ENCODE data around the gene PPP6C.
"Not testable (repeated sequence)": the region's sequence is repeated elsewhere in the genome, so short reads cannot be mapped to it uniquely, and the experiment has no call there.

PPP6C gene

DNA sequence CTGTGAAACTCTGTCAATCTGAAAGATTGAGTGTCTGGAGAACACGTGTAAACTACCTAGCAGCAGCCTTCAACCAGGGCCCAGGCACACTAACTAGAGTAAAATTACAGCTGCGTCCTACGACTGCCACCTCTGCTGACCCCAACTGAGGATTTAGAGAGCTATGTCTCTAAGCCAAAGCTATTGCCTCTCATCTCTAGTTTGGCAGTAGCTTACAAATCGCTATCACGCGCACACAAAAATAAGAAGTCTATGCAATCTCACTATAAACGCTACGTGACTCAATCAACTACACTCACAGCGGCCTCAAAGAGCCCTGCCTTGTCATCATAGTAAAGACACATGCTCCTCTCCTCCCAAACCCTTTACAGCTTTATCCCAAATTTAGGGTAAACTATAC lies 8.7 kb downstream of the PPP6C start:
- no peak overlapping the region for H3K9ac ChIP-seq (ENCODE audit: low read depth, low read length)
- H3K27ac ChIP-seq (ENCODE audit: low read depth, low read length): no peak overlapping the region
- no peaks in the 10 kb centered on the region for H3K36me3 ChIP-seq (ENCODE audit: control insufficient read depth, insufficient read depth, low read length)
- no peaks in the 10 kb centered on the region for H3K27me3 ChIP-seq (ENCODE audit: control insufficient read depth, insufficient read depth, low read length)
- peaks cover 4% of the 10 kb centered on the region; the same call in 1 of the 2 replicates for H3K4me1 ChIP-seq (ENCODE audit: control insufficient read depth, insufficient read depth, low read length)
- H3K4me3 ChIP-seq (ENCODE audit: low read depth, low read length): no peak overlapping the region
- H3K9me3 ChIP-seq (ENCODE audit: control insufficient read depth, insufficient read depth, low read length): no peaks in the 10 kb centered on the region

DNA sequence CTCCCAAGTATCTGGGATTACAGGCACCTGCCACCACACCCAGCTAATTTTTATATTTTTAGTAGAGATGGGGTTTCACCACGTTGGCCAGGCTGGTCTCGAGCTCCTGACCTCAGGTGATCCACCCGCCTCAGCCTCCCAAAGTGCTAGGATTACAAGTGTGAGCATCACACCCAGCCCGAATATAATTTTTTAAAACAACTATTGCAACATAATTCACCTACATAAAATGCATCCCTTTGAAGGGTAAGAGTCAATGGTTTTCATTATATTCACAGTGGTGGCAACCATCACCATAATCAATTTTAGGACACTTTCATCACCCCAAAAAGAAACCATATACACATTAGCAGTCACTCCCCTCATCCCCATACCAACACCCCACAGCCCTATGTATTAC lies 9.8 kb downstream of the PPP6C start:
- H3K4me1 ChIP-seq (ENCODE audit: control insufficient read depth, insufficient read depth, low read length); H3K9me3 ChIP-seq (ENCODE audit: control insufficient read depth, insufficient read depth, low read length); H3K9ac ChIP-seq (ENCODE audit: low read depth, low read length); H3K27ac ChIP-seq (ENCODE audit: low read depth, low read length); H3K4me3 ChIP-seq (ENCODE audit: low read depth, low read length); H3K36me3 ChIP-seq (ENCODE audit: control insufficient read depth, insufficient read depth, low read length); H3K27me3 ChIP-seq (ENCODE audit: control insufficient read depth, insufficient read depth, low read length): not testable (repeated sequence)

DNA sequence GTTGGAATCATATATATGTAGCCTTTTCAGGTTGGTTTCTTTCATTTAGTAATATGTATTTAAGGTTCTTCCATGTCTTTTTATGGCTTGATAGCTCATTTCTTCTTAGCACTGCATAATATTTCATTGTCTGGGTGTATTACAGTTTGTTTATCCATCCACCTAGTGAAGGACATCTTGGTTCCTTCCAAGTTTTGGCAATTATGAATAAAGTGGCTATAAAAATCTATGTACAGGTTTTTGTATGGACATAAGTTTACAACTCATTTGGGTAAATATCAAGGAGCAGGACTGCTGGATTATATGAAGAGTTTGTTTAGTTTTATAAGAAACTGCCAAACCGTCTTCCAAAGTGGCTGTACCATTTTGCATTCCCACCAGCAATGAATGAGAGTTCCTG lies 11.7 kb downstream of the PPP6C start:
- Histone ChIP-seq H3K9me3 (ENCODE audit: control insufficient read depth, insufficient read depth, low read length) (no peaks in the 10 kb centered on the region), H3K27me3 (ENCODE audit: control insufficient read depth, insufficient read depth, low read length) (no peaks in the 10 kb centered on the region), H3K9ac (ENCODE audit: low read depth, low read length) (no peak overlapping the region), H3K4me1 (ENCODE audit: control insufficient read depth, insufficient read depth, low read length) (no peaks in the 10 kb centered on the region), H3K27ac (ENCODE audit: low read depth, low read length) (no peak overlapping the region), H3K4me3 (ENCODE audit: low read depth, low read length) (no peak overlapping the region), H3K36me3 (ENCODE audit: control insufficient read depth, insufficient read depth, low read length) (no peaks in the 10 kb centered on the region)

DNA sequence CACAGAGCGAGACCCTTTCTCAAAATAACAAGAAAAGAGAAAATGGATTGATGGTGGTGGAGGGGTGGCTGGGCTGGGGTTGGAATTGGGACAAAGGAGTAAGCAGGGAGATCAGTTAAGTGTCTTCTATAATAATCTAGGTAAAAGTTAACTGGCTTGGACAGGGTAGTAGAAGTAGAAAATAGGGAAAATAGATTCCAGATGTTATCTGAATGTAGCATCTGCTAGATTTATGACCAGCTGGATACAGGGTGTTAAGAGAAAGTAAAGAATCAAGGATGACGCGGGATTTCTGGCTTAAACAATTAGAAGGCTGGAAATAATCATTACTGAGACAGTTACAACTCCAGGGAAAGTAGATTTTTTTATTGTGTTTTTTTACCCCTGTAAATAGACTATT lies 13.0 kb downstream of the PPP6C start:
- no peaks in the 10 kb centered on the region for H3K4me1 ChIP-seq (ENCODE audit: control insufficient read depth, insufficient read depth, low read length)
- no peak overlapping the region for H3K4me3 ChIP-seq (ENCODE audit: low read depth, low read length)
- no peaks in the 10 kb centered on the region for H3K9me3 ChIP-seq (ENCODE audit: control insufficient read depth, insufficient read depth, low read length)
- H3K9ac ChIP-seq (ENCODE audit: low read depth, low read length): no peak overlapping the region
- no peak overlapping the region for H3K27ac ChIP-seq (ENCODE audit: low read depth, low read length)
- no peaks in the 10 kb centered on the region for H3K27me3 ChIP-seq (ENCODE audit: control insufficient read depth, insufficient read depth, low read length)
- H3K36me3 ChIP-seq (ENCODE audit: control insufficient read depth, insufficient read depth, low read length): no peaks in the 10 kb centered on the region

DNA sequence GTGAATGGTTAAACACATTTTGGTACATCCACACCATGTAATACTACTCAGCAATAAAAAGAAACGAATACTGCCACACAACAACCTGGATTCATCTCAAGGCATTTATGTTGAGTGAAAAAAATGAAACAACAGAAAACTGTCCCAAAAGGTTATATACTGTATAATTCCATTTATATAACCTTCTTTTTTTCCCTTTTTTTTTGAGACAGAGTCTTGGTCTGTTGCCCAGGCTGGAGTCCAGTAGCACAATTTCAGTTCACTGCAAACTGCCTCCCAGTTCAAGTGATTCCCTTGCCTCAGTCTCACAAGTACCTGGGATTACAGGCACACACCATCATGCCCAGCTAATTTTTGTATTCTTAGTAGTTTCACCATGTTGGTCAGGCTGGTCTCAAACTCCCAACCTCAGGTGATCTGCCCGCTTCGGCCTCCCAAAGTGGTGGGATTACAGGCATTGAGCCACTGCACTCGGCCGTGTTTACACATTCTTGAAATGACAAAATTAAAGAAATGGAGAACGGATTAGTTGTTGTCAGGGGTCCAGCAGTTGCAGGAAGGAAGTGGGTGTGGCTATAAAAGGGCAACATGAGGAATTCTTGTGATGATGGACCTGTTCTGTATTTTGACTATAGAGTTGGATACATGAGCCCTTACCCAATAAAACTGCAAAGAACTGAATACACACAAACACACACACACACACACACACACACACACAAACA lies 17.4 kb downstream of the PPP6C start:
- no peaks in the 10 kb centered on the region for H3K9me3 ChIP-seq (ENCODE audit: control insufficient read depth, insufficient read depth, low read length)
- H3K36me3 ChIP-seq (ENCODE audit: control insufficient read depth, insufficient read depth, low read length): peaks cover 25% of the 10 kb centered on the region
- no peak overlapping the region for H3K9ac ChIP-seq (ENCODE audit: low read depth, low read length)
- H3K4me1 ChIP-seq (ENCODE audit: control insufficient read depth, insufficient read depth, low read length): no peaks in the 10 kb centered on the region
- no peak overlapping the region for H3K4me3 ChIP-seq (ENCODE audit: low read depth, low read length)
- H3K27me3 ChIP-seq (ENCODE audit: control insufficient read depth, insufficient read depth, low read length): no peaks in the 10 kb centered on the region
- H3K27ac ChIP-seq (ENCODE audit: low read depth, low read length): no peak overlapping the region

DNA sequence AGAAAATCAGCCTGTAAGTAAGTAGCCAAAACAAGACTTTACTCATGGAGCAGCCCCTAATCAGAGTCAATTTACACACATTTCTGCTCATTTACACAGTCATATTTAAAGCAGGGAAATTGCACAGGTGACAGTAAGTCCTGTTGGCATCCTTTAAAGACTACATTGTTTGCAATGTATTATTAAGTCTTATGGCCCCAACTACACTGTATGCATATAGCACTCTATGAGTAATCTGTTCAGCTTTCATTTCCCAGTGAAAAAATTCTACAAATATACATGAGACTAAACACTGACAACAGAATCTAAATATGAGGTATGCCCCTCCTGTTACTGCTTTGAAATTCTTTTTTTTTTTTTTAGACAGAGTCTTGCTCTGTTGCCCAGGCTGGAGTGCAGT lies 19.7 kb downstream of the PPP6C start:
- Histone ChIP-seq H3K4me3 (ENCODE audit: low read depth, low read length) (no peak overlapping the region), H3K27ac (ENCODE audit: low read depth, low read length) (no peak overlapping the region), H3K27me3 (ENCODE audit: control insufficient read depth, insufficient read depth, low read length) (no peaks in the 10 kb centered on the region), H3K36me3 (ENCODE audit: control insufficient read depth, insufficient read depth, low read length) (peaks cover 28% of the 10 kb centered on the region), H3K4me1 (ENCODE audit: control insufficient read depth, insufficient read depth, low read length) (no peaks in the 10 kb centered on the region), H3K9me3 (ENCODE audit: control insufficient read depth, insufficient read depth, low read length) (no peaks in the 10 kb centered on the region), H3K9ac (ENCODE audit: low read depth, low read length) (no peak overlapping the region)

DNA sequence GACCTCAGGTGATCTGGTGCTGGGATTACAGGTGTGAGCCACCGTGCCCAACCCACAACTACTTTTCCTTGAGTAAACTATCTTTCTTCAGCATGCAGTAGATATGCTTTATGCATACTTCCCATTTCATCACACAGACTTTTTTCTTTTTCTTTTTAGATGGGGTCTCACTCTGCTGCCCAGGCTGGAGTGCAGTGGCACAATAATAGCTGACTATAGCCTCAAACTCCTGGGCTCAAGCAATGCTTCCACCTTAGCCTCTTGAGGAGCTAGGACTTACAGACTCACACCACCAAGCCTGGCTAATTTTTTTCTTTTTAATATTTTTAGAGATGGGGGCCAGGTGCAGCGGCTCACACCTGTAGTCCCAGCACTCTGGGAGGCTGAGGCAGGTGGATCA lies 22.8 kb downstream of the PPP6C start:
- H3K27ac ChIP-seq (ENCODE audit: low read depth, low read length): no peak overlapping the region
- H3K27me3 ChIP-seq (ENCODE audit: control insufficient read depth, insufficient read depth, low read length): no peaks in the 10 kb centered on the region
- H3K4me1 ChIP-seq (ENCODE audit: control insufficient read depth, insufficient read depth, low read length): no peaks in the 10 kb centered on the region
- H3K36me3 ChIP-seq (ENCODE audit: control insufficient read depth, insufficient read depth, low read length): peaks cover 28% of the 10 kb centered on the region
- H3K9ac ChIP-seq (ENCODE audit: low read depth, low read length): no peak overlapping the region
- H3K4me3 ChIP-seq (ENCODE audit: low read depth, low read length): no peak overlapping the region
- H3K9me3 ChIP-seq (ENCODE audit: control insufficient read depth, insufficient read depth, low read length): no peaks in the 10 kb centered on the region

DNA sequence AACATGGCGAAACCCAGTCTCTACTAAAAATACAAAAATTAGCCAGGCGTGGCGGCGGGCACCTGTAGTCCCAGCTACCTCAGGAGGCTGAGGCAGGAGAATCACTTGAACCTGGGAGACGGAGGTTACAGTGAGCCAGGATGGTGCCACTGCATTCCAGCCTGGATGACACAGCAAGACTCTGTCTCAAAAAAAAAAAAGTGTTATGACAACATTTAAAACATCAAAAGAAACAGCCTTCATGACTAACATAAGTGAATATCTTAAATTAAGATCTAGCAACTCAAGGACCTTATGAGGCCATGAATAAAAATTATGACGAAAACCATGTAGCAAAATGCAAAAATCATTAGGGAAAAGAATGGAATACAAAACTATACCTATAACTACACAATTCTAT lies 26.7 kb downstream of the PPP6C start:
- H3K4me1 ChIP-seq (ENCODE audit: control insufficient read depth, insufficient read depth, low read length); H3K27ac ChIP-seq (ENCODE audit: low read depth, low read length); H3K36me3 ChIP-seq (ENCODE audit: control insufficient read depth, insufficient read depth, low read length): not testable (repeated sequence)

DNA sequence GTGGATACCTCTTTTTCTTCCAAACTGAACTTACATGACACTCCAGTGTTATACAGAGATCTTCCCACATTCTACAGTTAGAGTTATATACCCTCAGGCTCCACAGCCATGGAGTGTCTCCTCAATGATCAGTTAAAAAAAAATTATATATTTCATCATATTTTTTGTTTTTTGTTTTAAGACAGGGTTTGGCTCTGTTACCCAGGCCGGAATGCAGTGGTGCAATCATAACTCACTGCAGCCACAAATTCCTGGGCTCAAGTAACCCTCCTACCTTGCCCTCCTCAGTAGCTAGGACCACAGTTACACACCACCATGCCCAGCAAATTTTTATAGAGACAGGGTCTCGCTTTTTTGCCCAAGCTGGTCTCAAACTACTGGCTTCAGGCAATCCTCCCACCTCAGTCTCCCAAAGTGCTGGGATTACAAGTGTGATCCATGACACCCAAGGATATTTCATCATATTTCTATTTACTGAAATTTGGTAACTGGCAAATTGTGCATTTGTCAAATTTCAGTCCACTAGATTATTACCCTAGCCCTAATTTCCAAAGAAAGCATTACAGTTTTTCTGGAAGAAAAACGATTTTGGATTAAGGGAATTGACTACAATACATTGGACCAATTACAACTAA lies 28.2 kb downstream of the PPP6C start:
- Histone ChIP-seq H3K9me3 (ENCODE audit: control insufficient read depth, insufficient read depth, low read length) (no peaks in the 10 kb centered on the region), H3K27me3 (ENCODE audit: control insufficient read depth, insufficient read depth, low read length) (no peaks in the 10 kb centered on the region), H3K4me1 (ENCODE audit: control insufficient read depth, insufficient read depth, low read length) (no peaks in the 10 kb centered on the region), H3K9ac (ENCODE audit: low read depth, low read length) (no peak overlapping the region), H3K27ac (ENCODE audit: low read depth, low read length) (no peak overlapping the region), H3K4me3 (ENCODE audit: low read depth, low read length) (no peak overlapping the region), H3K36me3 (ENCODE audit: control insufficient read depth, insufficient read depth, low read length) (peaks cover 14% of the 10 kb centered on the region)

More for the DNA sequence above, 26.7 kb downstream of the PPP6C start:
- H3K4me3 ChIP-seq (ENCODE audit: low read depth, low read length); H3K27me3 ChIP-seq (ENCODE audit: control insufficient read depth, insufficient read depth, low read length); H3K9ac ChIP-seq (ENCODE audit: low read depth, low read length); H3K9me3 ChIP-seq (ENCODE audit: control insufficient read depth, insufficient read depth, low read length): not testable (repeated sequence)

DNA sequence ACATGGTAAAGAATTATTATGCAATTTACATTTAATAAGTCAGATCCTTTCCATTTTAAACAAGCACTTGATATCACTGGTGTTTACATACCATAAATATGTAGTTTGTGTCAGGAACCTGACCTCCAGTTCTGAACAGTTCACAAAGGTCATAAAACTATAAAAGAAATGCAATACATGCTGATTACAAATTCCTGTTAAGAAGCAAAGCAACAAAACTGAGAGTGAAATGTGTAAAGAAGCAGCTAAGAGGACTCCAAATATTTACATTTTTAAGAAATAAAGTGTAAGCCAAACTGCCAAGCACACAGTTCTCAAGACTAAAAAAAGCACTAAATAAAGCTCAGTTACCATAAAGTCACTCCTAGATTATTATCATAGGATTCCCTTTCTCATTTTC lies 28.9 kb downstream of the PPP6C start:
- peaks cover 11% of the 10 kb centered on the region for H3K36me3 ChIP-seq (ENCODE audit: control insufficient read depth, insufficient read depth, low read length)
- H3K4me1 ChIP-seq (ENCODE audit: control insufficient read depth, insufficient read depth, low read length): no peaks in the 10 kb centered on the region
- no peak overlapping the region for H3K9ac ChIP-seq (ENCODE audit: low read depth, low read length)
- H3K9me3 ChIP-seq (ENCODE audit: control insufficient read depth, insufficient read depth, low read length): no peaks in the 10 kb centered on the region
- H3K27me3 ChIP-seq (ENCODE audit: control insufficient read depth, insufficient read depth, low read length): no peaks in the 10 kb centered on the region
- H3K4me3 ChIP-seq (ENCODE audit: low read depth, low read length): no peak overlapping the region
- H3K27ac ChIP-seq (ENCODE audit: low read depth, low read length): no peak overlapping the region

DNA sequence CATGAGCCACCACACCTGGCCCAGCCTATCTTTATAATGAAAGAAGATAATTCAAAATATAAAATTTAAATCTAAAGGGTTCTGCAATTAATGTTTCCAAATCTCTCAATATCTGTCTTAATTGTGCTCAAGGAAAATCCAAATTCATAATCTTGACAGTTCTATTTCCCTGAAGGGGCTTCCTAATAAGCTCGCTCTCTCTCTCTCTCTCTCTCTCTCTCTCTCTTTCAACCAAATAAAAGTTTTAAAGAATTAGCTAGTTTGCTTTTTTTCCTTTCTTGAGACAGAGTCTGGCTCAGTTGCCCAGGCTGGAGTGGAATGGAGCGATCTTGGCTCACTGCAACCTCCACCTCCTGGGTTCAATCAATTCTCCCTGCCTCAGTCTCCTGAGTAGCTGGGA lies 33.1 kb downstream of the PPP6C start:
- Histone ChIP-seq H3K4me1 (ENCODE audit: control insufficient read depth, insufficient read depth, low read length) (no peaks in the 10 kb centered on the region), H3K9me3 (ENCODE audit: control insufficient read depth, insufficient read depth, low read length) (no peaks in the 10 kb centered on the region), H3K36me3 (ENCODE audit: control insufficient read depth, insufficient read depth, low read length) (peaks cover 44% of the 10 kb centered on the region), H3K9ac (ENCODE audit: low read depth, low read length) (no peak overlapping the region), H3K27me3 (ENCODE audit: control insufficient read depth, insufficient read depth, low read length) (no peaks in the 10 kb centered on the region), H3K4me3 (ENCODE audit: low read depth, low read length) (no peak overlapping the region), H3K27ac (ENCODE audit: low read depth, low read length) (no peak overlapping the region)

All from HUES48 (cell line).